ENCODE measurements around the gene PHC3. TPM values are rescaled to one million over a fixed set of nuclear protein-coding genes. Genes with fewer than 3 reads are reported as not detected.

The PHC3 gene
- total and polyA plus RNA-seq, 3 donors from 2014 or later: 24.8 to 96.1 (median 93.5) TPM

DNA sequence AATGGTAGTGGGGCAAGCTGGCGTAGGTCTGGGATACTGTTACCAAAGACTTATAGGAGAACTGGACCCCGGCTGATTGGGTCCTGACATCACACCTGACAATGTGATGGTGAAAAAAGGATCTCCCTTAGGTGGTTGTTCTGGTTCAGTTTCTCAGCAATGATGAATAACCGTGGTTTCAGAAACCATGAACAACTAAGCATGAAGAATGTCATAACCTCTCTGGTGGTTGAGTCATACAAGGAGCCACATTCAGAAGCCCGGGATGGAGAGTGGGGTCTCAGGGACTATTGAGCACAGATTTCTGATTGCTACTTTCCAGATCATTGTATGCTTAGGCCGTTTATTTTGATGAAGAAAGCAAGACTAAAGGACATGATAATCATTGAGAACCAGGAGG, 126.3 kb downstream of the PHC3 start:
- TF ChIP-seq POLR2A (IDR thresholded peaks at IDR 0.05) (no peak), CTCF (IDR thresholded peaks at IDR 0.05) (no peak)
- intact Hi-C loops (cut with DNase I; ENCODE audit: low total_unique reads): no loop called here
- H3K4me1 ChIP-seq: no peaks in the 10 kb centered on the region
- no peak overlapping the region for H3K27ac ChIP-seq
- H3K27me3 ChIP-seq: no peaks in the 10 kb centered on the region
- no peaks in the 10 kb centered on the region for H3K36me3 ChIP-seq (ENCODE audit: low read depth, missing control alignments)
- WGBS, 2 donors: 62 to 71% methylated on average over 5 of the region's 5 CpGs
- H3K9me3 ChIP-seq: no peaks in the 10 kb centered on the region
- DNase-seq: no peak
- H3K4me3 ChIP-seq: no peak overlapping the region

GRCh38 chr3:170054204-170054603, 127.3 kb downstream of the PHC3 start:
- intact Hi-C loops (cut with DNase I; ENCODE audit: low total_unique reads): no loop called here
- 93 to 100% methylated on average over 1 of the region's 1 CpG for WGBS, 2 donors
- Histone ChIP-seq H3K9me3 (no peaks in the 10 kb centered on the region), H3K27ac (no peak overlapping the region), H3K4me1 (no peaks in the 10 kb centered on the region), H3K27me3 (no peaks in the 10 kb centered on the region), H3K36me3 (ENCODE audit: low read depth, missing control alignments) (no peaks in the 10 kb centered on the region), H3K4me3 (no peak overlapping the region)
- TF ChIP-seq POLR2A (IDR thresholded peaks at IDR 0.05) (no peak), CTCF (IDR thresholded peaks at IDR 0.05) (no peak)
- DNase-seq: no peak

GRCh38 chr3:170052398-170052797, 129.1 kb downstream of the PHC3 start:
- DNase-seq: no peak
- Histone ChIP-seq H3K4me3 (no peak overlapping the region), H3K27ac (no peak overlapping the region), H3K27me3 (no peaks in the 10 kb centered on the region), H3K9me3 (no peaks in the 10 kb centered on the region), H3K36me3 (ENCODE audit: low read depth, missing control alignments) (no peaks in the 10 kb centered on the region), H3K4me1 (no peaks in the 10 kb centered on the region)
- TF ChIP-seq CTCF (IDR thresholded peaks at IDR 0.05) (no peak), POLR2A (IDR thresholded peaks at IDR 0.05) (no peak)
- intact Hi-C loops (cut with DNase I; ENCODE audit: low total_unique reads): no loop called here

GRCh38 chr3:170050753-170051152, 130.8 kb downstream of the PHC3 start:
- no peak for DNase-seq
- Histone ChIP-seq H3K9me3 (no peaks in the 10 kb centered on the region), H3K27me3 (no peaks in the 10 kb centered on the region), H3K4me3 (no peak overlapping the region), H3K27ac (no peak overlapping the region), H3K4me1 (no peaks in the 10 kb centered on the region), H3K36me3 (ENCODE audit: low read depth, missing control alignments) (no peaks in the 10 kb centered on the region)
- TF ChIP-seq CTCF (IDR thresholded peaks at IDR 0.05) (no peak), POLR2A (IDR thresholded peaks at IDR 0.05) (no peak)
- WGBS, 2 donors: 84% methylated on average over 4 of the region's 4 CpGs
- intact Hi-C loops (cut with DNase I; ENCODE audit: low total_unique reads): no loop called here

DNA sequence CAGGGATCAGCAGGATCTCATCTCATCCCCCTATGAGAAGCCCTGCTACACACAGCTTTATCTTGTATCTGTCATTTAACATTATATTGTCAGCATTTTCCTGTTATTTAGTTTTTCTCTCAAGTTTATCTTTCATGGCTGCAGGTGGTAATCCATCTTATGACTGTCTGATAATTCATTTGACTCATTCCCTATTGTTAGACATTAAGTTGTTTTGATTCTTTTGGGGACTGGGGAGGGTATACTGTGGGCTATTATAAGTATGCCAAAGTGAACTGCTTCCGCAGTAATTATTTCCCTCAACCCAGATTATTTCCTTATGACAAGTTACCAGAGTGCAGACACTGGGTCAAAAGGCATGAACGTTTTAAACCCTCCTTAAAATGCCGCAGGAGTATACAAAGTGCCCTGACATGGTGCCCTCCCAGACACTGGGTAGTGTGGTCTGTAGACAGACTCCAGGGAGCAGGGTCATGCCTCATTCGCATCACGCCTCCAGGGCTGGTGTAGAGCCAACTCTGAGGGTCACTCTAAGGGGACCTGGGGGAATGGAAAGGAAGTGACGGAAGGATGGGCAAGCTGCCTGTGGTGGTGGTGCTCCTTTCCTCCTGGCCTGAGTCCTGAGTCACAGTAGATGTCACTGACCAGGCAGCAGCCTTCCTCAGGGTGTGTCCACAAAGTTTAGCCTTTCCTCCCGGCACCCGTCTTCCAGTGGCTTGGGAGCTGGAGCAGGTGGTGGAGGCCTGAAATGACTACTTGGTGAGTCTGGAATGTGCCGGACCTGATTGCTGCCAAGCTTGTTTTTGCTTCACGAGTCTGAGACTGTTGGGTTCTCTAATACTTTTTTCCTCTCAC, 132.2 kb downstream of the PHC3 start:
- DNase-seq: no peak
- Histone ChIP-seq H3K27me3 (no peaks in the 10 kb centered on the region), H3K36me3 (ENCODE audit: low read depth, missing control alignments) (no peaks in the 10 kb centered on the region), H3K4me3 (no peak overlapping the region), H3K27ac (no peak overlapping the region), H3K9me3 (no peaks in the 10 kb centered on the region), H3K4me1 (no peaks in the 10 kb centered on the region)
- intact Hi-C loops (cut with DNase I; ENCODE audit: low total_unique reads): no loop called here
- TF ChIP-seq CTCF (IDR thresholded peaks at IDR 0.05) (no peak), POLR2A (IDR thresholded peaks at IDR 0.05) (no peak)
- WGBS, 2 donors: 83 to 84% methylated on average over 10 of the region's 10 CpGs
